Measurements from ENCODE around the gene GBGT1.

DNA sequence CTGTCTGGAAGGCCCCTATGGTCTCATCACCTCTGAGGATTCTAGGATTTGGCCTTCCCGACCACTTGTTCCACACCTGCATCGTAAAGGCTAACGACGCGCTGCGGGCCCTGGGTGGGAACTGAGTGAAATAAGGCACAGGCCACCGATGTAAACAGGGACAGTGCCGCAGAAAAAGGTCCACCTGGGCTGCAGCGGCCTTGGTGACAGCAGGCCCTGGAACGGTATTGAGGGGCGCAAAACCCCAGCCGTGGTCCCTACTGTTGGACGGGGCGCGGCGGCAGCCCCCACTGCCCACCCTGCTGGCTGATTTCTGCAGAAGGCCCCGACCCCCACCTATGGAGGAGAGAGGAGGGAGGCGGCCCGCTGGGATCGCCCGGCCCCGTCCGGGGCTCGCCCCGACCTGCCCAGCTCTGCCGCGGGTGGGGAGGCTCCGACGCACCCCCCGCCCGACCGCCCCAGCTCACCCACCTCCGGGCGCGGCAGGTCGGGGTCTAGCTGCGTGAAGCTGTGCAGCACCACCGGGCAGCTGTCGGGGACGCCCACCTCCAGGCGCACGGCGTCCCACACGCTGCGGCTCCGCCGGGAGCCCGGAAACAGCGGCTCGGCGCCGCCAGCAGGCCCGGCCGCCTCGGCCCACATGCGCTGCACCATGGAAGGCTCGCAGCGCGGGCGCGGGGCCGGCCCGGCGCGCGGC lies 43.1 kb downstream of the GBGT1 start:
- TF ChIP-seq CTCF (conservative IDR thresholded peaks at IDR 0.05; ENCODE audit: low read depth, low read length): no peak
- no peak for TF ChIP-seq RCOR1 (IDR thresholded peaks at IDR 0.05; ENCODE audit: insufficient replicate concordance, low read length)
- TF ChIP-seq POLR2A (IDR thresholded peaks at IDR 0.05; ENCODE audit: low read depth, low read length): no peak
- TF ChIP-seq SMC3 (IDR thresholded peaks at IDR 0.05; ENCODE audit: low read depth, low read length): no peak
- TF ChIP-seq CEBPB (IDR thresholded peaks at IDR 0.05; ENCODE audit: low read depth, low read length): no peak
- no peak for TF ChIP-seq RAD21 (IDR thresholded peaks at IDR 0.05; ENCODE audit: low read length)
- TF ChIP-seq RFX5 (IDR thresholded peaks at IDR 0.05; ENCODE audit: low read depth, low read length): no peak
- TF ChIP-seq MAZ (IDR thresholded peaks at IDR 0.05; ENCODE audit: borderline replicate concordance, low read depth, low read length): no peak; the same call in 1 of the 2 replicates
- TF ChIP-seq FOS (IDR thresholded peaks at IDR 0.05; ENCODE audit: low read depth, low read length): no peak
- peak; percentile 58; the same call in 1 of the 2 replicates for TF ChIP-seq MXI1 (IDR thresholded peaks at IDR 0.05; ENCODE audit: borderline replicate concordance, low read depth, low read length)
- TF ChIP-seq CHD1 (IDR thresholded peaks at IDR 0.05; ENCODE audit: low read depth, low read length): no peak
- no peak for TF ChIP-seq ELK1 (IDR thresholded peaks at IDR 0.05; ENCODE audit: borderline replicate concordance, low read depth, low read length)
- TF ChIP-seq, protein P1, sequence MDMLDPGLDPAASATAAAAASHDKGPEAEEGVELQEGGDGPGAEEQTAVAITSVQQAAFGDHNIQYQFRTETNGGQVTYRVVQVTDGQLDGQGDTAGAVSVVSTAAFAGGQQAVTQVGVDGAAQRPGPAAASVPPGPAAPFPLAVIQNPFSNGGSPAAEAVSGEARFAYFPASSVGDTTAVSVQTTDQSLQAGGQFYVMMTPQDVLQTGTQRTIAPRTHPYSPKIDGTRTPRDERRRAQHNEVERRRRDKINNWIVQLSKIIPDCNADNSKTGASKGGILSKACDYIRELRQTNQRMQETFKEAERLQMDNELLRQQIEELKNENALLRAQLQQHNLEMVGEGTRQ (IDR thresholded peaks at IDR 0.05; ENCODE audit: low read depth, low read length): no peak
